Common myeloid progenitor, CD34-positive (primary cell): Measurements from ENCODE around the gene DLEC1.

Source experiments
- CTCF ChIA-PET: fragments of 350-600 bp; sonication (Branson Sonifier 250); formaldehyde crosslinking; loops from one replicate; lab custom pipeline; 2021; ENCODE audit warnings: antibody characterized with exemption; lab: Charles Lee
- POLR2A ChIA-PET: fragments of 350-600 bp; sonication (Branson Sonifier 250); formaldehyde crosslinking; loops from one replicate; lab custom pipeline; 2021; ENCODE audit warnings: antibody characterized with exemption; lab: Charles Lee
- DNase-seq, 3 donors: peaks; one replicate each; pipeline versions ENCODE4 v3.0.0 to v3.0.0-alpha.2; 2013
- H3K27ac ChIP-seq, 2 experiments: 1 replicate in 1 of 2; 2 replicates in 1 of 2; pipeline ENCODE4 v1.7.0; 2013; ENCODE audit warnings: inconsistent platforms in 2 of 2, low read length in 2 of 2, mild to moderate bottlenecking in 2 of 2, low read depth in 1 of 2, moderate library complexity in 1 of 2; ENCODE audit not compliant: severe bottlenecking in 2 of 2, insufficient read depth in 1 of 2, poor library complexity in 1 of 2
- H3K27me3 ChIP-seq, 5 experiments: replicated peaks in 2 of 5; 1 replicate in 3 of 5; 2 replicates in 2 of 5; pipeline versions ENCODE4 v1.6.1 to v1.7.0; 2013; ENCODE audit warnings: low read length in 4 of 5, mild to moderate bottlenecking in 2 of 5, moderate library complexity in 2 of 5, inconsistent platforms in 1 of 5; ENCODE audit not compliant: insufficient read depth in 5 of 5, control insufficient read depth in 4 of 5
- H3K36me3 ChIP-seq, 4 experiments: 1 replicate in 2 of 4; 2 replicates in 2 of 4; pipeline versions ENCODE4 v1.6.1 to v1.7.0; 2013; ENCODE audit warnings: low read length in 3 of 4, control low read depth in 1 of 4, mild to moderate bottlenecking in 1 of 4; ENCODE audit not compliant: control insufficient read depth in 4 of 4, insufficient read depth in 4 of 4
- H3K4me1 ChIP-seq, 4 experiments: 1 replicate in 3 of 4; 2 replicates in 1 of 4; pipeline versions ENCODE4 v1.6.1 to v1.7.1; 2013; ENCODE audit warnings: low read length in 3 of 4, mild to moderate bottlenecking in 3 of 4, control low read depth in 1 of 4, inconsistent platforms in 1 of 4, moderate library complexity in 1 of 4; ENCODE audit not compliant: control insufficient read depth in 4 of 4, insufficient read depth in 4 of 4; ENCODE audit errors: control extremely low read depth in 1 of 4
- H3K4me3 ChIP-seq, 7 experiments: 1 replicate in 4 of 7; 2 replicates in 3 of 7; pipeline versions ENCODE4 v1.5.1 to v1.7.0; 2013; ENCODE audit warnings: mild to moderate bottlenecking in 7 of 7, low read length in 6 of 7, moderate library complexity in 6 of 7, inconsistent platforms in 2 of 7, low read depth in 2 of 7, control low read depth in 1 of 7; ENCODE audit not compliant: insufficient read depth in 4 of 7, control insufficient read depth in 1 of 7; ENCODE audit errors: extremely low read depth in 1 of 7
- H3K9me3 ChIP-seq, 5 experiments: 1 replicate in 4 of 5; 2 replicates in 1 of 5; pipeline versions ENCODE4 v1.6.1 to v1.7.1; 2013; ENCODE audit warnings: low read length in 4 of 5, mild to moderate bottlenecking in 2 of 5, inconsistent platforms in 1 of 5, low read depth in 1 of 5, moderate library complexity in 1 of 5; ENCODE audit not compliant: control insufficient read depth in 4 of 5, insufficient read depth in 2 of 5; ENCODE audit errors: control extremely low read depth in 1 of 5
- WGBS: methylation state at CpG from one replicate; pipeline ENCODE4 v1.1.5; 2013; ENCODE audit not compliant: insufficient coverage; 5-methylcytosine and 5-hydroxymethylcytosine counted together

DLEC1 gene

GRCh38 chr3:38098376-38098723, 59.3 kb downstream of the DLEC1 start:
- ChIA-PET CTCF (interaction anchor here (0.7 kb wide), 1 partner anchor 10 kb away, joined by 3 read pairs; no protein-coding TSS in a partner anchor), POLR2A (interaction anchor here (0.6 kb wide), 1 partner anchor 32 kb away, joined by 3 read pairs; no protein-coding TSS in a partner anchor)
- H3K4me3 ChIP-seq, result no peak overlapping the region
- H3K27ac ChIP-seq, result no peak overlapping the region
- H3K4me1 ChIP-seq, result no peaks in the 10 kb centered on the region
- H3K27me3 ChIP-seq, result no peaks in the 10 kb centered on the region
- no peaks in the 10 kb centered on the region for H3K36me3 ChIP-seq
- 94% methylated on average over 9 of the region's 9 CpGs for WGBS
- DNase-seq, result no peak
- H3K9me3 ChIP-seq, result no peaks in the 10 kb centered on the region

- Histone ChIP-seq H3K27me3 (no peaks in the 10 kb centered on the region), H3K36me3 (no peaks in the 10 kb centered on the region), H3K27ac (no peak overlapping the region), H3K4me3 (no peak overlapping the region), H3K4me1 (no peaks in the 10 kb centered on the region), H3K9me3 (no peaks in the 10 kb centered on the region)
- DNase-seq, result no peak
- ChIA-PET POLR2A (no interaction called here), CTCF (interaction anchor here (1.0 kb wide), 1 partner anchor 27 kb away, joined by 3 read pairs; no protein-coding TSS in a partner anchor)
- WGBS, result 100% methylated on average over 1 of the region's 5 CpGs
Measured at GRCh38 chr3:38099518-38099917, 60.5 kb downstream of the DLEC1 start.

- no peak for DNase-seq
- no CpG with 5 or more reads among the region's 3 CpGs for WGBS
- Histone ChIP-seq H3K4me1 (no peaks in the 10 kb centered on the region), H3K4me3 (no peak overlapping the region), H3K9me3 (peaks cover 0 to 3% (median 0%) of the 10 kb centered on the region in 5 experiments), H3K27ac (no peak overlapping the region), H3K27me3 (no peaks in the 10 kb centered on the region), H3K36me3 (no peaks in the 10 kb centered on the region)
- CTCF ChIA-PET, result no interaction called here
- POLR2A ChIA-PET, result no interaction called here
Measured at GRCh38 chr3:38100498-38100897, 61.5 kb downstream of the DLEC1 start.

- Histone ChIP-seq H3K9me3 (peaks cover 0 to 6% (median 0%) of the 10 kb centered on the region in 5 experiments), H3K4me1 (peaks cover 0 to 3% (median under 1%) of the 10 kb centered on the region in 4 experiments), H3K4me3 (no peak overlapping the region), H3K27ac (no peak overlapping the region), H3K27me3 (no peaks in the 10 kb centered on the region), H3K36me3 (no peaks in the 10 kb centered on the region)
- WGBS, result 81% methylated on average over 4 of the region's 6 CpGs
- ChIA-PET POLR2A (interaction anchor here (0.6 kb wide), 1 partner anchor 13 kb away, joined by 3 read pairs; no protein-coding TSS in a partner anchor), CTCF (no interaction called here)
- no peak for DNase-seq
Measured at GRCh38 chr3:38101811-38102443, 62.9 kb downstream of the DLEC1 start.

- CTCF ChIA-PET, result no interaction called here
- H3K4me1 ChIP-seq, result peaks cover 0 to 7% (median 4%) of the 10 kb centered on the region in 4 experiments
- H3K9me3 ChIP-seq, result peaks cover 0 to 6% (median 0%) of the 10 kb centered on the region in 5 experiments
- POLR2A ChIA-PET, result interaction anchor here (0.6 kb wide), 1 partner anchor 13 kb away, joined by 3 read pairs; no protein-coding TSS in a partner anchor
- no peak for DNase-seq
- no peaks in the 10 kb centered on the region for H3K27me3 ChIP-seq
- WGBS, result no CpG with 5 or more reads among the region's 1 CpG
- H3K27ac ChIP-seq, result no peak overlapping the region
- no peak overlapping the region for H3K4me3 ChIP-seq
- no peaks in the 10 kb centered on the region for H3K36me3 ChIP-seq
Measured at GRCh38 chr3:38102444-38102814, 63.4 kb downstream of the DLEC1 start.

GRCh38 chr3:38105525-38105924, 66.5 kb downstream of the DLEC1 start:
- no peak for DNase-seq
- POLR2A ChIA-PET, result no interaction called here
- CTCF ChIA-PET, result interaction anchor here (7.2 kb wide), 1 partner anchor 14 kb away, joined by 39 read pairs; no protein-coding TSS in a partner anchor

GRCh38 chr3:38107911-38108648, 69.1 kb downstream of the DLEC1 start:
- no peak overlapping the region for H3K27ac ChIP-seq
- H3K9me3 ChIP-seq, result peaks cover 0 to 6% (median 0%) of the 10 kb centered on the region in 5 experiments
- no peaks in the 10 kb centered on the region for H3K36me3 ChIP-seq
- peaks cover 0 to 47% (median 35%) of the 10 kb centered on the region in 4 experiments for H3K4me1 ChIP-seq
- 86% methylated on average over 3 of the region's 7 CpGs for WGBS
- POLR2A ChIA-PET, result no interaction called here
- CTCF ChIA-PET, result interaction anchor here (0.8 to 7.2 kb wide), 10 partner anchors 9 to 416 kb away, joined by 3 to 39 read pairs (median 3); no protein-coding TSS in a partner anchor
- DNase-seq, result no peak
- peak overlapping the region in 3 of 7 experiments; percentile 12 to 52 (median 29) for H3K4me3 ChIP-seq
- H3K27me3 ChIP-seq, result no peaks in the 10 kb centered on the region

More at GRCh38 chr3:38105525-38105924, 66.5 kb downstream of the DLEC1 start:
- no peaks in the 10 kb centered on the region for H3K36me3 ChIP-seq
- WGBS, result no CpG with 5 or more reads among the region's 1 CpG
- peaks cover 0 to 35% (median 30%) of the 10 kb centered on the region in 4 experiments for H3K4me1 ChIP-seq
- H3K27ac ChIP-seq, result no peak overlapping the region
- H3K4me3 ChIP-seq, result no peak overlapping the region
- no peaks in the 10 kb centered on the region for H3K27me3 ChIP-seq
- peaks cover 0 to 6% (median 0%) of the 10 kb centered on the region in 5 experiments for H3K9me3 ChIP-seq
